Adrenal gland (tissue), 5 donors: ENCODE measurements around the gene GRID1.

Experiments
- POLR2A ChIP-seq, 2 donors: fragments of 450-650 bp; IDR thresholded peaks; one replicate each; pipeline ENCODE4 v1.6.1; 2017; ENCODE audit warnings: antibody characterized with exemption in 2 of 2, mild to moderate bottlenecking in 2 of 2, moderate library complexity in 1 of 2
- TF ChIP-seq, protein P1 (sequence below), 6 experiments: fragments of 450-650 bp in 4 of 6; fragments of 200-600 bp in 2 of 6; sonication (generic) in 1 of 6; IDR thresholded peaks; 1 replicate in 5 of 6; 2 replicates in 1 of 6; pipeline versions ENCODE4 v1.5.1 to v1.8.0; 2016 to 2021; ENCODE audit warnings: antibody characterized with exemption in 6 of 6, mild to moderate bottlenecking in 2 of 6, moderate library complexity in 1 of 6
- donor health status: DM: no; HTN: no; CAD: no.

- TF ChIP-seq POLR2A (IDR thresholded peaks at IDR 0.05) = no peak
- TF ChIP-seq, protein P1, sequence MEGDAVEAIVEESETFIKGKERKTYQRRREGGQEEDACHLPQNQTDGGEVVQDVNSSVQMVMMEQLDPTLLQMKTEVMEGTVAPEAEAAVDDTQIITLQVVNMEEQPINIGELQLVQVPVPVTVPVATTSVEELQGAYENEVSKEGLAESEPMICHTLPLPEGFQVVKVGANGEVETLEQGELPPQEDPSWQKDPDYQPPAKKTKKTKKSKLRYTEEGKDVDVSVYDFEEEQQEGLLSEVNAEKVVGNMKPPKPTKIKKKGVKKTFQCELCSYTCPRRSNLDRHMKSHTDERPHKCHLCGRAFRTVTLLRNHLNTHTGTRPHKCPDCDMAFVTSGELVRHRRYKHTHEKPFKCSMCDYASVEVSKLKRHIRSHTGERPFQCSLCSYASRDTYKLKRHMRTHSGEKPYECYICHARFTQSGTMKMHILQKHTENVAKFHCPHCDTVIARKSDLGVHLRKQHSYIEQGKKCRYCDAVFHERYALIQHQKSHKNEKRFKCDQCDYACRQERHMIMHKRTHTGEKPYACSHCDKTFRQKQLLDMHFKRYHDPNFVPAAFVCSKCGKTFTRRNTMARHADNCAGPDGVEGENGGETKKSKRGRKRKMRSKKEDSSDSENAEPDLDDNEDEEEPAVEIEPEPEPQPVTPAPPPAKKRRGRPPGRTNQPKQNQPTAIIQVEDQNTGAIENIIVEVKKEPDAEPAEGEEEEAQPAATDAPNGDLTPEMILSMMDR (IDR thresholded peaks at IDR 0.05) = no peak
These were observed 189.6 kb downstream of the GRID1 start for GRCh38 chr10:86176850-86177536.
